Activated CD8-positive, alpha-beta memory T cell treated with anti-CD3 and anti-CD28 coated beads for 4 hours (primary cell): ENCODE measurements around the gene ARHGEF25.
"Not testable (repeated sequence)": the region's sequence is repeated elsewhere in the genome, so short reads cannot be mapped to it uniquely, and the experiment has no call there.

Experiments used
- DNase-seq, 2 donors: peaks; one replicate each; pipeline ENCODE4 v3.0.0-alpha.2; 2020; ENCODE audit warnings: low read depth in 2 of 2

The ARHGEF25 gene

GRCh38 chr12:57609101-57609780 is 2.0 kb upstream of the ARHGEF25 start:
- no peak for DNase-seq

- DNase-seq = no peak
Observed at GRCh38 chr12:57609781-57610553, 1.3 kb upstream of the ARHGEF25 start.

- DNase-seq = no peak
Observed at GRCh38 chr12:57610554-57611107, 604 bp upstream of the ARHGEF25 start.

GRCh38 chr12:57611827-57612710 is 834 bp downstream of the ARHGEF25 start:
- no peak for DNase-seq

GRCh38 chr12:57612711-57613426 is 1.6 kb downstream of the ARHGEF25 start:
- DNase-seq = no peak

- no peak for DNase-seq
Observed at GRCh38 chr12:57613427-57614109, 2.3 kb downstream of the ARHGEF25 start.

- DNase-seq = no peak
Observed at GRCh38 chr12:57614178-57614947, 3.1 kb downstream of the ARHGEF25 start.

GRCh38 chr12:57614948-57615500 is 3.8 kb downstream of the ARHGEF25 start:
- DNase-seq = no peak

GRCh38 chr12:57615637-57616036 is 4.4 kb downstream of the ARHGEF25 start:
- DNase-seq = no peak

- no peak for DNase-seq
Observed at GRCh38 chr12:57616383-57617101, 5.3 kb downstream of the ARHGEF25 start.

GRCh38 chr12:57617942-57618341 is 6.7 kb downstream of the ARHGEF25 start:
- no peak for DNase-seq

GRCh38 chr12:57618431-57618830 is 7.2 kb downstream of the ARHGEF25 start:
- not testable (repeated sequence) for DNase-seq

GRCh38 chr12:57618966-57619433 is 7.8 kb downstream of the ARHGEF25 start:
- no peak for DNase-seq

GRCh38 chr12:57619434-57620244 is 8.4 kb downstream of the ARHGEF25 start:
- DNase-seq = no peak

GRCh38 chr12:57620245-57620935 is 9.2 kb downstream of the ARHGEF25 start:
- no peak for DNase-seq

GRCh38 chr12:57620936-57621496 is 9.8 kb downstream of the ARHGEF25 start:
- DNase-seq = no peak
